ENCODE measurements around the gene IFNA2. TPM values are rescaled to one million over a fixed set of nuclear protein-coding genes. Genes with fewer than 3 reads are reported as not detected.
"Not testable (repeated sequence)": the region's sequence is repeated elsewhere in the genome, so short reads cannot be mapped to it uniquely, and the experiment has no call there.

IFNA2 gene
- total and polyA plus RNA-seq, 8 donors: not detected

DNA sequence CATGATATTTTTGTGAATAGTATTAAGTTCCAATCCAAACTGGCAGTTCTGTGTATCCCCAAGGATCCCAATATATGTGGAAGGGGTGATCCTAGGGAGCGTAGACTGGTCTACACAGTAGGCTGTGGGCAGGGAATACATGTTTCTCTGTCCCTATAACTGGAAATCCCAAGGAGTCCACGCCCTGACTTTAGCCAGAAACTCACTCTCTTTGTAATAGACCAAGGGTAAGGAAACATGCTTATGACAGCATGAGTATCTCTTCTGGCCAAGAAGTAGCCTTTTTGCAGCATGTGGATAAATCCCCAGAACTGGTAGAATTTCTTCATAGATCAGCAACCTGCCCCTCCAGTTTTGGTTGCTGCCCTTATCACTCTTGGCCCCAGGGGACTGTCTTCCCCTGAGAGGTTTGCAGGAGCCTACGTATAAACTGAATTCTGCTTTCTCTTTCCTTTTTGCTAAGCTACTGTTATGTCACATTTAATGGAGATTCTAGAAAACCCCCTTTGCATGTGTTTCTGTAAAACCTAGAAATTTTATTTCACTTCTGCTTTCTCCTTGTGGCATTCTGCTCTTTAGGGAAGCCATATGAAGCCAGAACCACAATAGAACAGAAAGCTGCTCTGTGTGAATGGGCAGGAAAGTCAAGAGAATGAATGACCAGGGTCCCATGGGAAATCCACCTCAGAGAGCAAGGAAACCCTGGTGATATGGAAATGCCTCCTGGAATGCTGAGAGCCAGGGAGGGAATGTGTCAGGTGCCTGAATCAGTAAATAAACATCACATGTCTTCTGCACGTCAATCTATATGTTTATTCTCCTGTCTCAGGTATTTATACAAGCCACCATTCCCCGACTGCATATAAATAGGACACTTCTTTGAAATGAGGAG, 3.5 kb downstream of the IFNA2 start:
- Histone ChIP-seq H3K9me3 (no peaks in the 10 kb centered on the region), H3K27me3 (no peaks in the 10 kb centered on the region), H3K4me1 (no peaks in the 10 kb centered on the region), H3K36me3 (no peaks in the 10 kb centered on the region), H3K4me3 (no peak overlapping the region), H3K27ac (no peak overlapping the region)
- DNase-seq (no peak), ATAC-seq (peak in 1 of 4 donors; percentile 53), FAIRE-seq (no peak)
- intact Hi-C loops (cut with DNase I): no loop called here
- 41 to 44% methylated on average over 5 of the region's 5 CpGs for WGBS, 2 donors
- TF ChIP-seq, protein P1, sequence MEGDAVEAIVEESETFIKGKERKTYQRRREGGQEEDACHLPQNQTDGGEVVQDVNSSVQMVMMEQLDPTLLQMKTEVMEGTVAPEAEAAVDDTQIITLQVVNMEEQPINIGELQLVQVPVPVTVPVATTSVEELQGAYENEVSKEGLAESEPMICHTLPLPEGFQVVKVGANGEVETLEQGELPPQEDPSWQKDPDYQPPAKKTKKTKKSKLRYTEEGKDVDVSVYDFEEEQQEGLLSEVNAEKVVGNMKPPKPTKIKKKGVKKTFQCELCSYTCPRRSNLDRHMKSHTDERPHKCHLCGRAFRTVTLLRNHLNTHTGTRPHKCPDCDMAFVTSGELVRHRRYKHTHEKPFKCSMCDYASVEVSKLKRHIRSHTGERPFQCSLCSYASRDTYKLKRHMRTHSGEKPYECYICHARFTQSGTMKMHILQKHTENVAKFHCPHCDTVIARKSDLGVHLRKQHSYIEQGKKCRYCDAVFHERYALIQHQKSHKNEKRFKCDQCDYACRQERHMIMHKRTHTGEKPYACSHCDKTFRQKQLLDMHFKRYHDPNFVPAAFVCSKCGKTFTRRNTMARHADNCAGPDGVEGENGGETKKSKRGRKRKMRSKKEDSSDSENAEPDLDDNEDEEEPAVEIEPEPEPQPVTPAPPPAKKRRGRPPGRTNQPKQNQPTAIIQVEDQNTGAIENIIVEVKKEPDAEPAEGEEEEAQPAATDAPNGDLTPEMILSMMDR (IDR thresholded peaks at IDR 0.05): no peak

DNA sequence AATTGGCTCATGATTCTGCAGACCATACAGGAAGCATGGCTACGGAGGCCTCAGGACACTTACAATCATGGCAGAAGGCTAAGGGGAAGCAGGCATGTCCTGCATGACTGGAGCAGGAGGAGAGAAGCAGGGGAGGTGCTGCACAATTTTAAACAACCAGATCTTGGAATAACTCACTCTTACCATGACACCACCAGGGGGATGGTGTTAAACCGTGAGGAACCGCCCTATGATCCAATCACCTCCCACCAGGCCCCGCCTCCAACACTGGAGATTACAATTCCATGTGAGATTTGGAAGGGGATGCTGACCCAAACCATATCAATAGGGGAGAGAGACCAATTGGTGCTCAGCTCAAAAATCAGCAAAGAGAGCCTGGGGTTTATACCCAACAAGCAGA, 13.7 kb downstream of the IFNA2 start:
- not testable (repeated sequence) for FAIRE-seq

DNA sequence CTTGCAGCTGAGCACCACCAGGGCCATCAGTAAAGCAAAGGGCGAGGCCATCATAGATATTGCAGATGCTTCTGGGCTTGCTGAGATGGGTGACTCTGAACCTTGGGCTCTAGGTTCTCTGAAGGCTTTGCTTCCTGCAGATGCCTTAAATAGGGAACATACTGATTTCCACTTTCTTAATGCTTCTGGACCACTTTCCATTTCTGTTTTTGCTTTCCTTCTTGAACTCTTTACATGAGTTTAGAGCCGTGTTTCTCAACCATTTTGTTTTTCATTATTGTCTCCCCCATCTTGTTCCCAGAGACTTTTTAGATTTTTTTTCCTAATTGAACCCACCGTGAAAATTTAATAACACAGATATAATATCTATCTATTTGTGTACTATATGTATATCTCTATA, 17.2 kb downstream of the IFNA2 start, which contains the start of gene IFNA13:
IFNA13 (minus strand) TSS at position 101 of the 400 bp plus-strand sequence; CDS start at position 54, 47 bp downstream.
- WGBS, 2 donors: 73 to 82% methylated on average over 3 of the region's 3 CpGs
- ATAC-seq: no peak
- Histone ChIP-seq H3K36me3 (no peaks in the 10 kb centered on the region), H3K27ac (no peak within 1 kb of the TSS), H3K4me1 (no peaks in the 10 kb centered on the region), H3K4me3 (no peak within 1 kb of the TSS), H3K27me3 (no peaks in the 10 kb centered on the region), H3K9me3 (no peaks in the 10 kb centered on the region)
- TF ChIP-seq, protein P1 (IDR thresholded peaks at IDR 0.05): no peak
- no peak for FAIRE-seq
- DNase-seq: no peak
- intact Hi-C loops (cut with DNase I): no loop called here

More for the DNA sequence above, 13.7 kb downstream of the IFNA2 start:
- H3K4me1 ChIP-seq; H3K36me3 ChIP-seq; H3K27ac ChIP-seq; intact Hi-C loops (cut with DNase I); ATAC-seq; DNase-seq; H3K9me3 ChIP-seq; H3K27me3 ChIP-seq; H3K4me3 ChIP-seq: not testable (repeated sequence)
- 47 to 51% methylated on average over 4 of the region's 4 CpGs for WGBS, 2 donors

DNA sequence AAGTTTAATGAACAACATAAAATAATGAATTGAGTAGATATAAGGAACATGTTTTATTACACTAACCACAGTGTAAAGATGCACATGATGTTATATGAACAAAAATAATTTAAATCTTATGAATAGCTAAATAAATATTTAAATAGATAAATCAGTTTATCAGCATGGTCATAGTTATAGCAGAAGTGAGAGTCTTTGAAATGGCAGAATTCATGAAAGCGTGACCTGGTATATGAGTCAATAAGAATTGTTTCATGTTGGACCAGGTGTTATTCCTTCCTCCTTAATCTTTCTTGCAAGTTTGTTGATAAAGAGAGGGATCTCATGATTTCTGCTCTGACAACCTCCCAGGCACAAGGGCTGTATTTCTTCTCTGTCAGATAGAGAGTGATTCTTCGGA, 18.0 kb downstream of the IFNA2 start:
- DNase-seq; H3K27me3 ChIP-seq; ATAC-seq; intact Hi-C loops (cut with DNase I); H3K27ac ChIP-seq; H3K36me3 ChIP-seq; H3K4me1 ChIP-seq; H3K4me3 ChIP-seq; H3K9me3 ChIP-seq: not testable (repeated sequence)
- 83 to 90% methylated on average over 1 of the region's 2 CpGs for WGBS, 2 donors
- peak; percentile 39 for FAIRE-seq

DNA sequence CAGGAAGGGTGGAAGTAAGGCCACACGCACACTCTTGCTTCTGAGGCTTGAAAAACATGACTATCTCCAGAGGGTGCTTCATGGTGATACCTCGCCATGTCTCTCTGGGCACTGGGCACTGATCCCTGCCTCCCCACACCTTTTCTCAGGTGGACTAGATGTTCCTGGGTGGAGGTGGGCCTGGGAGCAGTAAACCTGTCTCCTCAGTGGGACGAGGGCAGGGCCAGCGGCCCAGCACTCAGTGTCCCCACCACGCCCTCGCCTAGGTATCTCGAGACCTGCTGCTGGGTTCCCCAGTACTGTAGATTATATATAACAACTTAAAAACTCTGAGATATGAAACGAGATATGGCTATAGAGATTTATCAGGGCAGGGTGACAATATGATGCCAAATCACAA, 22.9 kb downstream of the IFNA2 start:
- WGBS, 2 donors: 81 to 92% methylated on average over 8 of the region's 8 CpGs
- FAIRE-seq (no peak), DNase-seq (peak in 1 of 6 donors; percentile 33), ATAC-seq (no peak)
- TF ChIP-seq, protein P1 (IDR thresholded peaks at IDR 0.05): no peak
- no peaks in the 10 kb centered on the region for H3K27me3 ChIP-seq
- H3K27ac ChIP-seq: no peak overlapping the region
- H3K4me1 ChIP-seq: no peaks in the 10 kb centered on the region
- no peak overlapping the region for H3K4me3 ChIP-seq
- no peaks in the 10 kb centered on the region for H3K9me3 ChIP-seq
- intact Hi-C loops (cut with DNase I): no loop called here
- H3K36me3 ChIP-seq: no peaks in the 10 kb centered on the region

Measured in pancreas (tissue), 10 donors.